Stimulated activated CD8-positive, alpha-beta memory T cell treated with anti-CD3 and anti-CD28 coated beads, Interleukin-2, amount 100 ng/mL, for 48 hours (primary cell): ENCODE data around the gene SLC24A3.
"Not testable (repeated sequence)": the region's sequence is repeated elsewhere in the genome, so short reads cannot be mapped to it uniquely, and the experiment has no call there.

Experiments used
- DNase-seq, 2 donors: peaks; one replicate each; pipeline ENCODE4 v3.0.0-alpha.2; 2020; ENCODE audit warnings: low read depth in 2 of 2

Gene SLC24A3

GRCh38 chr20:19678591-19678990 is 466.1 kb downstream of the SLC24A3 start:
- DNase-seq = not testable (repeated sequence)

DNA sequence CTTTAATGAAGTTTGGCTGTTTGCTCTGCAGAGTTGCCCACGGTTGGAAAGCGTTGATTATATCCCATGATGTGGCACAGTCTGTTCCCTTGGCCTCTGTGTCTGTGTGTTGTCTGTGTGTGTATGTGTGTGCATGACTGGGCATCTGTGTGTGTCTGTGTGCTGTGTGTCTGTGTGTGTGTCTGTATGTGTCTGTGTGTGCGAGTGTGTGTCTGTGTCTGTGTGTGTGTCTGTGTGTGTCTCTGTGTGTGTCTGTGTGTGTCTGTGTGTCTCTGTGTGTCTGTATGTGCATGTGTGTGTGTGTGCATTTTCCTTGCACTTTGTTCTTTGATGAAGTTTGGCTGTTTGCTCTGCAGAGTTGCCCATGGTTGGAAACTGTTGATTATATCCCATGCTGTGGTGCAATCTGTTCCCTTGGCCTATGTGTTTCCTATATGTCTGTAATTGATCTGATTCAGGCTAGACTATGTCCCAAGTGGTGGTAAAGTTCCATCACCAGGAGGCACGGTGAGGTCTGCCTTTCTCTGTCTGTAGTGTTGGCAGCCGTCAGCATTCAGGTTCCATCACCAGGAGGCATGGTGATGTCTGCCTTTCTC is 467.6 kb downstream of the SLC24A3 start:
- DNase-seq = no peak

GRCh38 chr20:19682249-19682648 is 469.8 kb downstream of the SLC24A3 start:
- DNase-seq = no peak

GRCh38 chr20:19683188-19683587 is 470.7 kb downstream of the SLC24A3 start:
- DNase-seq = no peak

- no peak for DNase-seq
These were observed 471.4 kb downstream of the SLC24A3 start for GRCh38 chr20:19683822-19684221.

DNA sequence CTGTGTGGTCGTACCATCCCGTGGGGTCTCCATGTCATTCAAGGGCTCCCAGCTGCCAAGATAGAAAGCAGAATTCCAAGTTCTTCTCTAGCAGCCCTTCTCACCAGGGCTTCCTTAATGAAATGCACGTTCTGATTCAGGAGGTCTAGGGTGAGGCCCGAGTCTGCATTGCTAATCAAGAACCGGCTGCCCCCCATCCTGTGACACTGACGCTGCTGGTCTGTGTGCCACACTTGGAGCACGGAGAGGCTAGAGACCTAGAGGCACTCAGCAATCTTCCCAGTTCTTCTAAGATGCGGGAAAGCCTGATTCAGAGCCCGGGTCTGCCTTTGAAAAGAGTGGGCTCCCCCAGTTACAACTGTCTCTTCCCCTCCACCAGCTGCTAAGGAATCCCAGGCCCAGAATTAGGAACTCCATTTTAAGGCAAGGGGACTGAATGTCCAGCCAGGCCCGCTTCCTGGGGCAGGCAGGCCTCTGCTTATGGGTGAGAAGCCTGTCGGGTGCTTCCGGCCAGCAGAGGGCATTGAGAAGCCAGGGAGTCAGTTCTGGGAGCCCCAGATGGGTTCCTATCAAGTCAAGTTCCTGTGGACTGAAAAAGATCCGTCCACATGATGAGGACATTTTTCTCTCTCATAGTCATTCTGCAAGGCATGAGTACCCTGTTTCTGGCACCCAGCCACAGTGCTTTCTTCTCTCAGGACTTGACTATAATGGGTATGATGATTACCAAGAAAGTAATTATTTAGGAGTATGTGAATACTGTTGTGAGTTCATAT is 475.8 kb downstream of the SLC24A3 start:
- no peak for DNase-seq

GRCh38 chr20:19690462-19690861 is 478.0 kb downstream of the SLC24A3 start:
- no peak for DNase-seq

DNA sequence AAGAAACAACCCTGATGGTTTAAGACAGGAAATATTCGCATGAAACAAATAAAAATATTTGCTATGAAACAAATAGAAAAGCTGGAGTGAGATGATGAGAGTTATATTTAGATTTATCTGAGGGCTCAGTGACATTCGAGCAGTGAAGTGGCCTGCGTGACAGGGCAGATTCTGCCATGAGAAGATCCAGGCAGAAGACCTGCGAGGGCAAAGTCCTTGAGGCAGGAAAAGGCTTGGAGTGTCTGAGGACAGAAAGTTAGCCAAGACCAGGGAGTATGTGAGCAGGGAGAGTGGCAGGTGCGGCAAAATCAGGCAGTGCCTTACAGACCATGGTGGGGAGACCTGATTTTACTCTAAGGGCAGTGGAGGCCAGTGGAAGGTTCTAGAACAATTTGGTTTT is 478.7 kb downstream of the SLC24A3 start:
- DNase-seq = no peak

GRCh38 chr20:19692100-19692499 is 479.7 kb downstream of the SLC24A3 start:
- DNase-seq = no peak

DNA sequence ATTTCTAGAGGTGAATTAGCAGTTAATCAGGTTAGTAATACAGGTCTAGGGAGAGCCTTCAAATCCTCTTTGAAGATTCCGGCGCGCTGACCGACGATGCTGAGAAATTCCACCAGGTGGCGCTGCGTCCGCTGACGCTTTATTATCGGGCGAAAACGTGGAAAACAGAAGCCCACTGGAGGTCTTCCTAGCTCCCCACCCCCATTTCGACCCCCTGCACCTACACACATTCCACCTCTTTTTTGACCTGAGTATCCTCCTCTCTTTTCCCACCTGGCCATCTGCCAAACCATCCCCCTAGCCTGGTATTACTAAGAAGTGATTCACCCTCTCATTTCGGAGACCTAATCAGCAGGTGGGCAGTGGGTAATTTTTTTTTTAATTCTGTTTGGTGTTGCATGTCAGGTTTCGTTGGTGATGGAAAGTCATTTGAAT is 480.3 kb downstream of the SLC24A3 start:
- peak; percentile 13 to 43 for DNase-seq

GRCh38 chr20:19693508-19693907 is 481.1 kb downstream of the SLC24A3 start:
- DNase-seq = no peak

DNA sequence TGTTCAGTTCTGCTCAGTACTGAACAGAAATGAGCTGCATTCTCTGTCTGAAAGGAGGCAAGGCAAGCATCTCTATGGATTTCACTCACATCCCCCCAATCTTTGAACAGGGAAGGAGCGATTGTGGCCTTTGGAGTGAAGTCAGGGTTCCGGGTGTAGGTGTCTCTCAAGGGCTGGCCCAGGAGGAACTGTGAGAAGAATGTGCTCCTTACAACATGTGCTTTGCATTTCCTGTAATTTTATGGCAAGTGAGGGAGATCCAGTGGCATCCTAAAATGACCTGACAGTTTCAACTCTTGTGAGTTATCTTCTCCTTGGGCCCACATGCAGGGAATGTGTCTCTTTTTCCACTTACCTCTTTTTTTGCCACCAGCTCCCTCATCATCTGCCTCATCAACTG is 482.6 kb downstream of the SLC24A3 start:
- DNase-seq = no peak

GRCh38 chr20:19696620-19697019 is 484.2 kb downstream of the SLC24A3 start:
- DNase-seq = no peak

GRCh38 chr20:19697415-19697814 is 485.0 kb downstream of the SLC24A3 start:
- no peak for DNase-seq

DNA sequence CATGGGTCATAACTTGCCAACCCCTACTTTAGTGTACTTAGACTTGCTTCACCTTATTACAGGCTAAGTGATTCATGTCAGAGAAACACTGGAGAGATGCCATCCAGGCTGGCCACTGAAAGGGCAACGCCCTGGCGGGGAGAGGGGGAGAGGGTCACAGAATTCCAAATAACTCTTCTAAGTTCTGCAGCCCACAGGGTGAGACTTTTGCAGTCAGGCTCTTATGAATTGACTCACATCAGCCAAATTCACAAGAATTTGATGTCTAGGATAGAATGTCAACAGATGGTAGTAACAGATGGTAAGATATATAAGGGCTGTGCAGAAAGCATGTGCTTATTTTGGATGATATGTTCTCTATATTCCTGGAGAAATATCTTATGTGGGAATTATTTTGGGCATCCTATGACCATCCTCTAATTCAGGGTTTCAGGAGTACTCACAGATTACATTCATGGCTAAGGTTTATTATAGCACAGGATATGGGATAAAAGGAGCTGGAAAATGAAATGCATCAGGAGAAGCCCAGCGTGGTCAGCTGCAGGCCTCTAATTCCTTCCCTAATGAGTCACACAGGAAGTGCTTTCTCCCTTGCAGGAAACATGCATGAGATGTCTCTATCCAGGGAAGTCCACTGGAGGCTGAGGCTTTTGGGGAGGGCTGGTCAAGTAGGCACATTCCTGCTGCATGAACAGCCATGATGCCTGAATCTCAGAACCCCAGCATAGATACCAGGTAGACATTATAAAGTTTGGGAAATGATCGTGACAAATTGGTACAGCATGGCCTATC is 486.9 kb downstream of the SLC24A3 start:
- no peak for DNase-seq

DNA sequence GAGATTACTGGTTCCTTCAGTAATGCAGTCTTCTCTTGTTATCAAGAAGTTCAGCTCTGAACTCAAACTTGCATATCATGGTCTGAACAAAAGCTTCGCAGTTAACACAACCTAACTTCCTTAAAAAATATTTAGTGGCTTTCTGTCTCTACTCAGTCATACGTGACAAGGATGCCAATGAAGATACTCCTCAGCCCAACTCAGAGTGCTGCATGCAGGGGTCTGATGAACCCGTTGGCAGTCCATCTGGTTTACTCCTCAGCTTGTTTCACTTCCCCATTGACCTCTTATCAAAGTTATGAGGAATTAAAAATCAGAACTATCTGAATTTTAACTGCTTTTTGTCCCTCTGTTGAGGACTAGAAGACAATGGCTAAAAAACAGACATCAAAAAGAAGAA is 489.0 kb downstream of the SLC24A3 start:
- no peak for DNase-seq

GRCh38 chr20:19706463-19706862 is 494.0 kb downstream of the SLC24A3 start:
- no peak for DNase-seq

GRCh38 chr20:19709635-19710335 is 497.3 kb downstream of the SLC24A3 start:
- DNase-seq = no peak

DNA sequence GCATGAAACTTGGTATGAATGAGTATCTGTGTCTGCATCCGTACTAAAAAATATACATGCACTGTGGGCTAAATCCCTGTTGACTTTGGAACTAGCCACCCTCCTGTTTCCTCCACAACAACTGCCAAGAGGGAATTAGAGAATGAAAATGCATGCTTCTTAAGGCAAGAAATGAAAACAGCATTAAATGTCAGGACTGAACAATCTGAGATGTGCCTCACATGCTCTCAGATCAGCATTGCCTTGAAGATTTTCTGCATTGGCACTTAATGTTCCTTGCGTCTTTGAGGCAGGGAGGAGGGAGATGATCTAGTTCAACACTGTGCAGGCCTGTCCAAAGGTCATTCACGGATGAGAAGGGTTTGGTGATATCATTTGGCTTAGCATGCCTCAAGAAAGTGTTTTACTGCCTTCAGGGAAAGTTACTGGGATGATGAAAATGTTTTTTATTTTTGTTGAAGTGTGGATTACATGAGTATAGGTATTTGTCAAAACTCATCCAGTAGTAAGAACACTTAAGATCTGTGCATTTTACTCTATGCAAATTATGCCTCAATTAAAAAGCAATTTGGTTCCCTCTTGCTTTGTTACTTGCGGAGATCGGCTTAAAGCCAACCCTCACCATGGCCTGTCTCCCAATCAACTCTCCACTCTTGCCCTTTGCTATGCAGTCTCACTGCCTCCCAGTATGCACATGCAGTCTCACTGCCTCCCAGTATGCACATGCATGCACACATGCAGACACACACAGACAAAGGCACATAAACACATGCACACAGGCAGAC is 498.1 kb downstream of the SLC24A3 start:
- no peak for DNase-seq

GRCh38 chr20:19711126-19711525 is 498.7 kb downstream of the SLC24A3 start:
- DNase-seq = no peak

GRCh38 chr20:19712721-19713260 is 500.3 kb downstream of the SLC24A3 start:
- no peak for DNase-seq
